Measurements from ENCODE around the gene HAO1. TPM values are rescaled to one million over a fixed set of nuclear protein-coding genes. Genes with fewer than 3 reads are reported as not detected.
"Not testable (repeated sequence)": the region's sequence is repeated elsewhere in the genome, so short reads cannot be mapped to it uniquely, and the experiment has no call there.

The HAO1 gene
- total RNA-seq, 2 donors from 2014 or later = not detected

GRCh38 chr20:7956561-7956960 lies 16.3 kb upstream of the HAO1 start:
- not testable (repeated sequence) for H3K27ac Mint-ChIP-seq; H3K4me1 Mint-ChIP-seq (ENCODE audit: low read depth in 2 of 2); H3K4me3 Mint-ChIP-seq; DNase-seq (ENCODE audit: low spot score); H3K9me3 Mint-ChIP-seq; ATAC-seq
- H3K36me3 Mint-ChIP-seq = peaks cover 19% of the 10 kb centered on the region
- peaks cover 29 to 47% of the 10 kb centered on the region in 2 donors for H3K27me3 Mint-ChIP-seq

GRCh38 chr20:7950387-7950786 lies 10.1 kb upstream of the HAO1 start:
- no peak overlapping the region for H3K4me3 Mint-ChIP-seq
- peaks cover 9% of the 10 kb centered on the region for H3K9me3 Mint-ChIP-seq
- ATAC-seq = no peak

DNA sequence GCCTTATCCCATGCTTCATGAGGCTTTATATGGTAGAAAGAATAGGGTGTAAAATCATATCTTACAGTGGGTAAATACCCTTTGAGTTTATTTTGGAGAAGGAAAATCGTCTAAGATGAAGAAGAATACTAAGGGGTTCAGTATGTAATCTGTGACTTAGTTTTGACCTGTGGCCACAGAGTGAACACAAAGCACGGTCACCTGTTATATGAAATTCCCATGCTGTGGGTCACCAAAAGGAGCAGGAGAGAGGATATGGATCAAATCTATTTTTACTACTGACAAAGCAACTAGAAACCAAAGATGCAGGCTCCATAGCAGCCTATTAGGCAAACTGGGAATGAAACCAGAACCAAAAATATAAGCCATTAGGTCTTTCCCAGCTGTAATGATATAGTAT lies 3.6 kb upstream of the HAO1 start:
- Mint-ChIP-seq H3K36me3 (peaks cover 11% of the 10 kb centered on the region), H3K9me3 (no peaks in the 10 kb centered on the region), H3K27ac (no peak overlapping the region), H3K4me1 (ENCODE audit: low read depth in 2 of 2) (no peaks in the 10 kb centered on the region), H3K27me3 (peaks cover 25 to 38% of the 10 kb centered on the region in 2 donors), H3K4me3 (no peak overlapping the region)
- no peak for ATAC-seq
- DNase-seq (ENCODE audit: low spot score) = no peak

More at GRCh38 chr20:7950387-7950786, 10.1 kb upstream of the HAO1 start:
- no peaks in the 10 kb centered on the region for H3K4me1 Mint-ChIP-seq (ENCODE audit: low read depth in 2 of 2)
- no peak for DNase-seq (ENCODE audit: low spot score)
- H3K27me3 Mint-ChIP-seq = peaks cover 39 to 59% of the 10 kb centered on the region in 2 donors
- H3K36me3 Mint-ChIP-seq = peaks cover 26% of the 10 kb centered on the region
- no peak overlapping the region for H3K27ac Mint-ChIP-seq

DNA sequence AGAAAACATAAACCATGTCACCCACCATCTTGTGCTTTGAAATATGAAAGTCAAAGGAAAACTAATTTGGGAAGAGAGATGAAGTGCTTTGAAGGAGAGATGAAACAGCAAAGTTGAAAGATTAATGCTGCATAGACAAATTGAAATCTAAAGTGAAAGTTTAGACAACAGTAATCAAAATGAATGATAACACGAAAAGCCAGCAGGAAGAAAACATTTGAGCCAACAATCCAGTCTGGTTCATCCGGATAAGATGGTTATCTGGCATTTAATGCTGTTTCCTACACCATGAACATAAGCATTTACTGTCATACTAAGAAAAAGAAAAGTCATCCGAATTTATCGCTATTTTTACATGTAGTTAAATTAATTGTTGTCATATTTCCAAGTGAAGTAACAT lies 595 bp downstream of the HAO1 start:
- Mint-ChIP-seq H3K27ac (no peak overlapping the region), H3K9me3 (no peaks in the 10 kb centered on the region), H3K27me3 (peaks cover 14 to 17% of the 10 kb centered on the region in 2 donors), H3K36me3 (no peaks in the 10 kb centered on the region), H3K4me1 (ENCODE audit: low read depth in 2 of 2) (peaks cover 0 to 5% of the 10 kb centered on the region in 2 donors), H3K4me3 (no peak overlapping the region)
- no peak for ATAC-seq
- DNase-seq (ENCODE audit: low spot score) = no peak

DNA sequence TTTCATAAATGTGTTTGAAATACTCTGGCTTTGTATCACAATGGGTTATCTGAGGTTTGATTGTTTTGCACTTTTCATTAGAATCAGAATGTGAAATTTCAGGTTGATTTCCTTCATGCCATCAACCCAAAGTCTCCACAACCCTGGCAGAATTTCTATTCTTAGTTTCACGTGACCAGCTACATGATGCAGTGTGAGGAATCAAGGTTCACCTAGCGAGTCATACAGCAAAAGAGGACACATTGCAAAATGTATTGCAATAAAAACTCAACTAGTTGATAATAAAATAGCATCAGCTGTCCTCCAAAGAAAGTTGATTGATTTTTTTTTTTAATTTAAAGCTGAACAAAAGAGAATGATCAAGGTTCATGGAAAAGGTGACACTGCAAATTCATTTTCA lies 2.2 kb downstream of the HAO1 start:
- DNase-seq (ENCODE audit: low spot score) = no peak
- Mint-ChIP-seq H3K4me1 (ENCODE audit: low read depth in 2 of 2) (peaks cover 0 to 5% of the 10 kb centered on the region in 2 donors), H3K27ac (no peak overlapping the region), H3K36me3 (no peaks in the 10 kb centered on the region), H3K27me3 (peaks cover 15 to 20% of the 10 kb centered on the region in 2 donors), H3K4me3 (no peak overlapping the region), H3K9me3 (no peaks in the 10 kb centered on the region)
- ATAC-seq = no peak

- ATAC-seq = no peak
- Mint-ChIP-seq H3K9me3 (no peaks in the 10 kb centered on the region), H3K4me1 (ENCODE audit: low read depth in 2 of 2) (peaks cover 0 to 5% of the 10 kb centered on the region in 2 donors), H3K36me3 (no peaks in the 10 kb centered on the region), H3K4me3 (no peak overlapping the region), H3K27me3 (peaks cover 11 to 21% of the 10 kb centered on the region in 2 donors), H3K27ac (no peak overlapping the region)
- DNase-seq (ENCODE audit: low spot score) = no peak
These were observed 2.9 kb downstream of the HAO1 start for GRCh38 chr20:7937328-7937727.

- H3K27ac Mint-ChIP-seq = no peak overlapping the region
- peaks cover 11 to 26% of the 10 kb centered on the region in 2 donors for H3K27me3 Mint-ChIP-seq
- H3K9me3 Mint-ChIP-seq = no peaks in the 10 kb centered on the region
- H3K4me3 Mint-ChIP-seq = no peak overlapping the region
- peaks cover 0 to 5% of the 10 kb centered on the region in 2 donors for H3K4me1 Mint-ChIP-seq (ENCODE audit: low read depth in 2 of 2)
- DNase-seq (ENCODE audit: low spot score) = no peak
- H3K36me3 Mint-ChIP-seq = no peaks in the 10 kb centered on the region
- no peak for ATAC-seq
These were observed 5.2 kb downstream of the HAO1 start for GRCh38 chr20:7935027-7935551.

GRCh38 chr20:7933346-7933745 lies 6.9 kb downstream of the HAO1 start:
- Mint-ChIP-seq H3K9me3 (no peaks in the 10 kb centered on the region), H3K4me1 (ENCODE audit: low read depth in 2 of 2) (peaks cover 0 to 5% of the 10 kb centered on the region in 2 donors), H3K27me3 (peaks cover 11 to 26% of the 10 kb centered on the region in 2 donors), H3K4me3 (no peak overlapping the region), H3K36me3 (no peaks in the 10 kb centered on the region), H3K27ac (no peak overlapping the region)
- DNase-seq (ENCODE audit: low spot score) (no peak), ATAC-seq (no peak)

DNA sequence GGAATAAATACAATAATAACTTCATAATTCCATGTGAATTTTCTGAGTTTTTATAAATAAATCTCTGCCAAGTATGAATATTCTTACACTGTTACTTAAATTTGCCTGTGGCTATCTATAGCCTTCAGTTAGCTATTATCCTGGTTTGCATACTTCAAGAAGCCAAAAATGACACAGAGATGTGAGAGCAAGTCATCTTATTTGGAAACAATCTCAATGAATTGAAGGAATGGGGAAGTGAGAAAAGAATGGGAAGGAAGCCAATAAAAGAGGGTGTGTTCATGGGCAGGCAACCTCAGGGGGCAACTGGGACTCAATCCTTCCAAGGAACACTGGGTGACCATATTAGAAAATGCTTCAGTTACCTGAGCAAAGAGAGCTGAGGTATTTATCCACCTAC lies 9.9 kb downstream of the HAO1 start:
- Mint-ChIP-seq H3K4me3 (no peak overlapping the region), H3K27me3 (peaks cover 5 to 22% of the 10 kb centered on the region in 2 donors), H3K4me1 (ENCODE audit: low read depth in 2 of 2) (no peaks in the 10 kb centered on the region)

GRCh38 chr20:7926767-7927166 lies 13.5 kb downstream of the HAO1 start:
- H3K9me3 Mint-ChIP-seq = no peaks in the 10 kb centered on the region
- H3K27ac Mint-ChIP-seq = no peak overlapping the region
- peaks cover 5 to 9% of the 10 kb centered on the region in 2 donors for H3K4me1 Mint-ChIP-seq (ENCODE audit: low read depth in 2 of 2)
- no peak overlapping the region for H3K4me3 Mint-ChIP-seq
- DNase-seq (ENCODE audit: low spot score) = no peak
- ATAC-seq = no peak
- no peaks in the 10 kb centered on the region for H3K36me3 Mint-ChIP-seq
- H3K27me3 Mint-ChIP-seq = peaks cover 8 to 21% of the 10 kb centered on the region in 2 donors

More for the DNA sequence above, 9.9 kb downstream of the HAO1 start:
- DNase-seq (ENCODE audit: low spot score) (no peak), ATAC-seq (no peak)
- H3K27ac Mint-ChIP-seq = no peak overlapping the region
- no peaks in the 10 kb centered on the region for H3K9me3 Mint-ChIP-seq
- no peaks in the 10 kb centered on the region for H3K36me3 Mint-ChIP-seq

DNA sequence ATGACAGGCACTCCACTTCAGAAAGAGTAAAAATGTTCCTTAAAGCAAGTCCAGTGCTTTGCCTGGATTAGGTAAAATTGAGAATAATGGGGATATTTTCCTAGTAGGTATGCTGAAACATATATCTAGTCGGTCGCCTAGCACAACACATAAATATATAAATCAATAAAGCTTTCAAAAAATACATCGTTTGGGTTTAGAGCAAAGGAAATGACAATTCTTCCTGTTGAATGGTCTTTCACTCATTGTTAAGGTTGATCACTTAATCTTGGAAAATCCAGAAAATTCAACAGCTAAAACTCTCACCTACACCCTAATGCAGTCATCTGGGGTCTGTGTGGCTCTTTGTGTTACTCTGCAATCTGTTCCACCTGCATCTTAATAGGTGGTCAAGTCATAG lies 13.9 kb downstream of the HAO1 start:
- Mint-ChIP-seq H3K4me1 (ENCODE audit: low read depth in 2 of 2) (peaks cover 5 to 9% of the 10 kb centered on the region in 2 donors), H3K27me3 (peaks cover 8 to 17% of the 10 kb centered on the region in 2 donors), H3K27ac (no peak overlapping the region), H3K36me3 (no peaks in the 10 kb centered on the region), H3K9me3 (no peaks in the 10 kb centered on the region), H3K4me3 (no peak overlapping the region)
- ATAC-seq = no peak
- DNase-seq (ENCODE audit: low spot score) = no peak

DNA sequence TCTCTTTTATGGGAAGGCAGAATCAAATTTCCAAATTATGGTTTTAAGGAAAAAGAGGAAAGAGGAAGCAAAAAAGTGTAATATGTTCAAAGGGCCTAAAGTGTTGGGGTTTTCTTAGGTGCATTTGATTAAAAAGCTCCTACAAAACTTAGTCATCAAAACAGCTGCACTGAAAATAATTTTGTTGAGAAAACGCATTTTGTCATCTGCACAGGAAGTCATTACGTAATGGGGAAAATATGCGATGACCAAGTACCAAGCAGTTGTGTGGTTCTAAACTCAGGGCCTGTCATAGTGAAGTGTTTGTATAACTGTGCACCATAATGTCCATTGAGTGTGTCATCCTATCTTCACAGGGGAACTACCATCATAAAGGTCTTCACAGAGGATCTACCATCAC lies 15.6 kb downstream of the HAO1 start:
- ATAC-seq (peak in 1 of 2 donors; percentile 78), DNase-seq (ENCODE audit: low spot score) (no peak)
- no peaks in the 10 kb centered on the region for H3K9me3 Mint-ChIP-seq
- H3K27ac Mint-ChIP-seq = no peak overlapping the region
- no peaks in the 10 kb centered on the region for H3K36me3 Mint-ChIP-seq
- H3K27me3 Mint-ChIP-seq = peaks cover 10 to 25% of the 10 kb centered on the region in 2 donors
- peaks cover 5 to 9% of the 10 kb centered on the region in 2 donors for H3K4me1 Mint-ChIP-seq (ENCODE audit: low read depth in 2 of 2)
- no peak overlapping the region for H3K4me3 Mint-ChIP-seq

DNA sequence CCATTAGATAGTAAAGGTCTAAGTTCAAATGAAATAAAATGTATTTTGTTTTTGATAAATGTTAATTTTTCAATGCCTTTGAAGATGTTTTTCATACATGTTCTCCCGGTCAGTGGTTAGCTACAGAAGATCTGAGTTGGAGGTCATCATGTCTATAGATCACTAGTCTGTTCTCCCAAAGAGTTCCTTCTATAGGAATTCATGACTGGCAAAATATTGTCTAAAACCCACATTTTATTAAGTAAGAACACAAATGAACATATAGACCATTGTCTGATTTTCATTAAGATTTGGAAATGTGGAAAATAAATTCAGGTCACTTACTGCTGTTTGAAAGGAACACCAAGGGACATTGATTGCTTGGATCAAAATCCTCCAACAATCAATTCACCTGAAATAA lies 23.6 kb downstream of the HAO1 start:
- DNase-seq (ENCODE audit: low spot score) (no peak), ATAC-seq (no peak)
- H3K9me3 Mint-ChIP-seq = no peaks in the 10 kb centered on the region
- no peak overlapping the region for H3K4me3 Mint-ChIP-seq
- H3K4me1 Mint-ChIP-seq (ENCODE audit: low read depth in 2 of 2) = no peaks in the 10 kb centered on the region
- no peaks in the 10 kb centered on the region for H3K36me3 Mint-ChIP-seq
- H3K27ac Mint-ChIP-seq = no peak overlapping the region
- peaks cover 20 to 28% of the 10 kb centered on the region in 2 donors for H3K27me3 Mint-ChIP-seq

- Mint-ChIP-seq H3K27me3 (peaks cover 12% of the 10 kb centered on the region in 2 donors), H3K27ac (no peak overlapping the region), H3K36me3 (no peaks in the 10 kb centered on the region), H3K4me3 (no peak overlapping the region), H3K9me3 (no peaks in the 10 kb centered on the region), H3K4me1 (ENCODE audit: low read depth in 2 of 2) (no peaks in the 10 kb centered on the region)
- no peak for DNase-seq (ENCODE audit: low spot score)
- no peak for ATAC-seq
These were observed 27.7 kb downstream of the HAO1 start for GRCh38 chr20:7912551-7912950.

Measured in natural killer cell treated with Interleukin-12 subunit alpha and Interleukin-12 subunit beta and Interleukin-15 and Interleukin-18, amount 100 ng/mL, for 72 hours (primary cell).